ENCODE data around the gene DIP2C.

DNA sequence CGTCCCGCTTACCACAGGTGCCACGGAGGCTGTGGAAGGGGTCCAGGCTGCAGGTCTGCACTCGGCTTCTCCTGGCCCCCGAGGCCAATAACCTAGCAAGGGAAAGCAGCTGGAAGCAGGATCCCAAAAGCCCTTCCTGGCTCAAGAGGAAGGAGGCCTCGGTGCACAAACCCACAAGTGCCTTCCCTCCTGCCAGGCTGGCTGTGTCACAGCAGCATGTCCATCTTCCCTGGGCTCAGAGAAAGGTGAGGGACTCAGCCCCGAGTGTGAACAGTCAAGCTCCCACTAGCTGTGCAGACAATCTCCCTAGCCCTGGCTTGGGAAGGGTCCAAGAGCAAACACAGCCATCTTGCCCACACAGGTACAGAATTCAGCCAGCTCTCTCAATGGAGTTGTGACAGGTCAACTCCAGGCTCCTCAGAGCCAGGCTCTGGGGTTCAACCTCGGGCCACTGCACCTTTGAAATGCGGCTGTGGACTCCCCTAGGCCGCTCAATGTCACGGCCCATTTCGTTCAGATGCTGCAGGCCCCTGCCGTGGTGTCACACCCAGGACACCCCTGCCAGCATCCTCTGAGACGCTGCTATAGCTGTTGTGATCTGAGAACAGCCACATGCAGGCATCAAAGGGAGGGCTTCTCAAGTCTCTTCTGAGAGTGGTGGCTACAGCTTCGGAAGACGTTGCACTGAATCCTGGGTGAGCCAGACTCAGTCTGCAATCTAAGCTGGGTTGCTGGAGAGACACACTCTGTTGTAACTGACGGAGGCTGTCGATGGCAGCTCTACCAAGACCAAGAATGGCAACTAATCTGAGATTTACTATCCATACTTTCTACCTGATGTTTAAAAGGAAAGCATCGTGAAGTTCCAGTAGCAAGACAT, 137.9 kb downstream of the DIP2C start:
- TF ChIP-seq, protein P1, sequence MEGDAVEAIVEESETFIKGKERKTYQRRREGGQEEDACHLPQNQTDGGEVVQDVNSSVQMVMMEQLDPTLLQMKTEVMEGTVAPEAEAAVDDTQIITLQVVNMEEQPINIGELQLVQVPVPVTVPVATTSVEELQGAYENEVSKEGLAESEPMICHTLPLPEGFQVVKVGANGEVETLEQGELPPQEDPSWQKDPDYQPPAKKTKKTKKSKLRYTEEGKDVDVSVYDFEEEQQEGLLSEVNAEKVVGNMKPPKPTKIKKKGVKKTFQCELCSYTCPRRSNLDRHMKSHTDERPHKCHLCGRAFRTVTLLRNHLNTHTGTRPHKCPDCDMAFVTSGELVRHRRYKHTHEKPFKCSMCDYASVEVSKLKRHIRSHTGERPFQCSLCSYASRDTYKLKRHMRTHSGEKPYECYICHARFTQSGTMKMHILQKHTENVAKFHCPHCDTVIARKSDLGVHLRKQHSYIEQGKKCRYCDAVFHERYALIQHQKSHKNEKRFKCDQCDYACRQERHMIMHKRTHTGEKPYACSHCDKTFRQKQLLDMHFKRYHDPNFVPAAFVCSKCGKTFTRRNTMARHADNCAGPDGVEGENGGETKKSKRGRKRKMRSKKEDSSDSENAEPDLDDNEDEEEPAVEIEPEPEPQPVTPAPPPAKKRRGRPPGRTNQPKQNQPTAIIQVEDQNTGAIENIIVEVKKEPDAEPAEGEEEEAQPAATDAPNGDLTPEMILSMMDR (IDR thresholded peaks at IDR 0.05): no peak
- no peak for TF ChIP-seq POLR2A (IDR thresholded peaks at IDR 0.05)
